K562 (cell line): ENCODE measurements around the gene RNPEPL1. TPM values are rescaled to one million over a fixed set of nuclear protein-coding genes. Genes with fewer than 3 reads are reported as not detected.

Source experiments
- CREM ChIP-seq: IDR thresholded peaks from 2 replicates; pipeline ENCODE4 v1.6.1; 2014; ENCODE audit warnings: antibody characterized with exemption, low read depth
- FOXK2 ChIP-seq, 2 experiments: fragments of 450-650 bp; IDR thresholded peaks in 1 of 2; conservative IDR thresholded peaks in 1 of 2; 2 replicates each; pipeline ENCODE4 v1.6.1; 2016; ENCODE audit warnings: low read depth in 2 of 2, mild to moderate bottlenecking in 1 of 2
- HSF4 ChIP-seq: fragments of 250-450 bp; sonication (Bioruptor Pico); IDR thresholded peaks from 2 replicates; pipeline ENCODE4 v2.1.2; 2022; ENCODE audit warnings: mild to moderate bottlenecking, moderate library complexity, borderline replicate concordance
- PHF8 ChIP-seq: fragments of 200-600 bp; sonication (generic); IDR thresholded peaks from 2 replicates; pipeline ENCODE4 v1.6.1; 2012; ENCODE audit warnings: mixed run types, mild to moderate bottlenecking, inconsistent platforms, low read length, moderate library complexity, borderline replicate concordance
- PHTF2 ChIP-seq: fragments of 250-450 bp; sonication (Bioruptor Pico); IDR thresholded peaks from 2 replicates; pipeline ENCODE4 v1.5.0; 2021; ENCODE audit warnings: mild to moderate bottlenecking
- RBBP5 ChIP-seq: fragments of 200-600 bp; sonication (generic); IDR thresholded peaks from 2 replicates; pipeline ENCODE4 v1.6.1; 2012; ENCODE audit warnings: borderline replicate concordance, mild to moderate bottlenecking, low read length, control low read depth, inconsistent platforms; ENCODE audit not compliant: insufficient read depth, poor library complexity, severe bottlenecking
- SAFB2 ChIP-seq: fragments of 200-400 bp; formaldehyde crosslinking; IDR thresholded peaks from 2 replicates; pipeline ENCODE4 v1.6.1; 2018; ENCODE audit warnings: borderline replicate concordance, low read length, low read depth, moderate library complexity; ENCODE audit not compliant: severe bottlenecking
- SMAD3 ChIP-seq: fragments of 450-650 bp; formaldehyde crosslinking; conservative IDR thresholded peaks from 2 replicates; pipeline ENCODE4 v1.4.0; 2020; ENCODE audit warnings: mild to moderate bottlenecking
- SMAD4 ChIP-seq: fragments of 250-450 bp; sonication (Bioruptor Pico); conservative IDR thresholded peaks from 2 replicates; pipeline ENCODE4 v1.8.0; 2021; ENCODE audit warnings: inconsistent platforms, mild to moderate bottlenecking, moderate library complexity
- ZBTB7A ChIP-seq: IDR thresholded peaks from 2 replicates; pipeline ENCODE4 v1.6.1; 2011; ENCODE audit warnings: low read depth, mild to moderate bottlenecking, low read length, moderate library complexity, borderline replicate concordance; ENCODE audit not compliant: control insufficient read depth
- ZNF778 ChIP-seq: fragments of 450-650 bp; formaldehyde crosslinking; IDR thresholded peaks from 2 replicates; pipeline ENCODE4 v1.4.0; 2020; ENCODE audit warnings: mild to moderate bottlenecking, moderate library complexity
- polyA plus RNA-seq, 8 experiments: library from polyadenylated mRNA; depleted of rRNA in 4 of 8; stranded (reverse) in 5 of 8; unstranded in 3 of 8; fragments of >200 nt; fragmentation: Nextera tagmentation in 2 of 8; fragmentation: Illumina TruSeq in 1 of 8; extraction: Ambion mirVana in 2 of 8; extraction: Trizol in 1 of 8; gene quantifications; 2 replicates each; pipeline versions ENCODE4 v1.2.1 to v1.2.3, GENCODE V29; 2011 to 2014; ENCODE audit warnings: inconsistent platforms in 1 of 8, missing spikeins in 1 of 8
- total RNA-seq, 7 experiments: library from RNA; depleted of rRNA in 6 of 7; stranded (reverse); fragments of >200 nt in 6 of 7; fragmentation: Illumina TruSeq in 2 of 7; extraction: Trizol in 2 of 7; gene quantifications; 2 replicates each; pipeline versions ENCODE4 v1.2.1 to v1.2.3, GENCODE V29; 2011 to 2021; ENCODE audit warnings: low replicate concordance in 1 of 7
- TF ChIP-seq, protein P1 (sequence below): sonication (generic); formaldehyde crosslinking; IDR thresholded peaks from 2 replicates; pipeline ENCODE4 v1.4.0; 2020; ENCODE audit warnings: mild to moderate bottlenecking, missing genetic modification reagents
- TF ChIP-seq, protein P2 (sequence below), 2 experiments: fragments of 450-650 bp in 1 of 2; sonication (generic) in 1 of 2; formaldehyde crosslinking in 1 of 2; IDR thresholded peaks; 2 replicates each; pipeline versions ENCODE4 v1.7.1 to v1.9.0; 2016 to 2022; ENCODE audit warnings: inconsistent platforms in 1 of 2, mild to moderate bottlenecking in 1 of 2, missing genetic modification reagents in 1 of 2

Gene RNPEPL1
- total and polyA plus RNA-seq, 9 of the 15 experiments (the other 6 are each of a cell fraction or from before 2014, with no cell fraction given): 0.07 to 38.7 (median 5.6) TPM

DNA sequence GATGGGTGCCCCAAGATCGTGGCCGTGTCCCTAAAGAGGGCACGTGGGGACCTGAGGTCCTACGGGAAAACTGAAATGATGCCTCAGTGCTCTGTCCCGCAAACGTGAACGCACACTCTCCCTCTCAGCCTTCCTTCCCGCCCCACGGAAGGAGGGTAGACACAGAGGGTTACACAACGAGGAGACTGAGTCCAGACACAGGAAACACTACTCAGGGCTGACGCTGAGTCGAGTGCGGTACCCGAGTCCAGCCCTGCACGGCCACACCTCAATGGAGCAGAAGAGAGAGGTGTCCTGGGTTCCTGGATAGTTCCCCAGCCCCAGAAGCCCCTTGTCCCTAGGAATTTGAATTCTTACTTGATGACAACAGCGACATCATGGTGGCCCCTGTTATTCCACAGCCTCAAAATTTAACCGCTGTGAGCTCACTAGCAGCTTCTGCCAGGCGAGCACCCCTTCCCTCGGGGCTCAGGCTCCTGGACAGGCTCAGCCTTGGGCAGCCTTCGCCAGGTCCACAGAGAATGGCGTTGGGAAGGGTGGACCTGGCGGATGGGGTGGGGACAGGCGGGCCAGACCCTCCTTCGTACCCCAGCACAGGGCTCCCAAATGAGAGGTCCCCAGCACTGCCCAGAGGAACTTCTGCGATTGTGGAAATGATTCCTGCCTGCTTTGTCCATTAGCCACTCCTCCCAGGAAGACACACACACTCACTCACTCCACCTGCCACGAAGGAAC, 980 bp upstream of the RNPEPL1 start (continued):
- TF ChIP-seq SAFB2 (no peak), RBBP5 (peak; percentile 15), ZNF778 (CRISPR knock-in tag) (no peak), PHTF2 (CRISPR knock-in tag) (no peak), ZBTB7A (0 out of 2 replicates have a peak, but pooled peaks have one; percentile 8), FOXK2 (conservative IDR thresholded peaks at IDR 0.05 in 1 of 2, IDR thresholded peaks at IDR 0.05 in 1 of 2; ENCODE audit: low read depth in 2 of 2) (no peak), CREM (no peak), PHF8 (no peak), SMAD3 (CRISPR knock-in tag) (no peak), HSF4 (CRISPR knock-in tag) (no peak), SMAD4 (CRISPR knock-in tag) (no peak)
- TF ChIP-seq, protein P1, sequence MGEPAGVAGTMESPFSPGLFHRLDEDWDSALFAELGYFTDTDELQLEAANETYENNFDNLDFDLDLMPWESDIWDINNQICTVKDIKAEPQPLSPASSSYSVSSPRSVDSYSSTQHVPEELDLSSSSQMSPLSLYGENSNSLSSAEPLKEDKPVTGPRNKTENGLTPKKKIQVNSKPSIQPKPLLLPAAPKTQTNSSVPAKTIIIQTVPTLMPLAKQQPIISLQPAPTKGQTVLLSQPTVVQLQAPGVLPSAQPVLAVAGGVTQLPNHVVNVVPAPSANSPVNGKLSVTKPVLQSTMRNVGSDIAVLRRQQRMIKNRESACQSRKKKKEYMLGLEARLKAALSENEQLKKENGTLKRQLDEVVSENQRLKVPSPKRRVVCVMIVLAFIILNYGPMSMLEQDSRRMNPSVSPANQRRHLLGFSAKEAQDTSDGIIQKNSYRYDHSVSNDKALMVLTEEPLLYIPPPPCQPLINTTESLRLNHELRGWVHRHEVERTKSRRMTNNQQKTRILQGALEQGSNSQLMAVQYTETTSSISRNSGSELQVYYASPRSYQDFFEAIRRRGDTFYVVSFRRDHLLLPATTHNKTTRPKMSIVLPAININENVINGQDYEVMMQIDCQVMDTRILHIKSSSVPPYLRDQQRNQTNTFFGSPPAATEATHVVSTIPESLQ (CRISPR knock-in tag): 0 out of 2 replicates have a peak, but pooled peaks have one; percentile 14
- TF ChIP-seq, protein P2, sequence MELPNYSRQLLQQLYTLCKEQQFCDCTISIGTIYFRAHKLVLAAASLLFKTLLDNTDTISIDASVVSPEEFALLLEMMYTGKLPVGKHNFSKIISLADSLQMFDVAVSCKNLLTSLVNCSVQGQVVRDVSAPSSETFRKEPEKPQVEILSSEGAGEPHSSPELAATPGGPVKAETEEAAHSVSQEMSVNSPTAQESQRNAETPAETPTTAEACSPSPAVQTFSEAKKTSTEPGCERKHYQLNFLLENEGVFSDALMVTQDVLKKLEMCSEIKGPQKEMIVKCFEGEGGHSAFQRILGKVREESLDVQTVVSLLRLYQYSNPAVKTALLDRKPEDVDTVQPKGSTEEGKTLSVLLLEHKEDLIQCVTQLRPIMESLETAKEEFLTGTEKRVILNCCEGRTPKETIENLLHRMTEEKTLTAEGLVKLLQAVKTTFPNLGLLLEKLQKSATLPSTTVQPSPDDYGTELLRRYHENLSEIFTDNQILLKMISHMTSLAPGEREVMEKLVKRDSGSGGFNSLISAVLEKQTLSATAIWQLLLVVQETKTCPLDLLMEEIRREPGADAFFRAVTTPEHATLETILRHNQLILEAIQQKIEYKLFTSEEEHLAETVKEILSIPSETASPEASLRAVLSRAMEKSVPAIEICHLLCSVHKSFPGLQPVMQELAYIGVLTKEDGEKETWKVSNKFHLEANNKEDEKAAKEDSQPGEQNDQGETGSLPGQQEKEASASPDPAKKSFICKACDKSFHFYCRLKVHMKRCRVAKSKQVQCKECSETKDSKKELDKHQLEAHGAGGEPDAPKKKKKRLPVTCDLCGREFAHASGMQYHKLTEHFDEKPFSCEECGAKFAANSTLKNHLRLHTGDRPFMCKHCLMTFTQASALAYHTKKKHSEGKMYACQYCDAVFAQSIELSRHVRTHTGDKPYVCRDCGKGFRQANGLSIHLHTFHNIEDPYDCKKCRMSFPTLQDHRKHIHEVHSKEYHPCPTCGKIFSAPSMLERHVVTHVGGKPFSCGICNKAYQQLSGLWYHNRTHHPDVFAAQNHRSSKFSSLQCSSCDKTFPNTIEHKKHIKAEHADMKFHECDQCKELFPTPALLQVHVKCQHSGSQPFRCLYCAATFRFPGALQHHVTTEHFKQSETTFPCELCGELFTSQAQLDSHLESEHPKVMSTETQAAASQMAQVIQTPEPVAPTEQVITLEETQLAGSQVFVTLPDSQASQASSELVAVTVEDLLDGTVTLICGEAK (IDR thresholded peaks at IDR 0.05): no peak
- TF ChIP-seq, protein P2 (CRISPR knock-in tag; IDR thresholded peaks at IDR 0.05): no peak
